PFSK-1 (cell line): ENCODE measurements around the gene FURIN.

Source experiments
- FOXP2 ChIP-seq: optimal IDR thresholded peaks from 2 replicates; pipeline ENCODE3; 2011; ENCODE audit warnings: borderline replicate concordance, control low read depth, inconsistent platforms; ENCODE audit not compliant: insufficient read depth; ENCODE audit errors: extremely low read length, extremely low read depth
- POLR2AphosphoS5 ChIP-seq: IDR thresholded peaks from 2 replicates; pipeline ENCODE4 v1.6.1; 2012; ENCODE audit warnings: low read depth, mild to moderate bottlenecking, control low read depth, low read length, moderate library complexity
- SIN3A ChIP-seq: IDR thresholded peaks from 2 replicates; pipeline ENCODE4 v1.6.1; 2012; ENCODE audit warnings: mild to moderate bottlenecking, low read length, moderate library complexity, borderline replicate concordance; ENCODE audit not compliant: insufficient read depth
- TAF1 ChIP-seq: IDR thresholded peaks from 2 replicates; pipeline ENCODE4 v1.6.1; 2012; ENCODE audit warnings: low read length, control low read depth, borderline replicate concordance; ENCODE audit not compliant: insufficient read depth
- TF ChIP-seq, protein P1 (sequence below), 2 experiments: IDR thresholded peaks; 2 replicates each; pipeline versions ENCODE4 v1.6.1 to v1.8.0; 2011 to 2012; ENCODE audit warnings: low read depth in 2 of 2, low read length in 2 of 2, control low read depth in 1 of 2, inconsistent platforms in 1 of 2, mild to moderate bottlenecking in 1 of 2, moderate library complexity in 1 of 2; ENCODE audit not compliant: insufficient read depth in 1 of 2

The FURIN gene

GRCh38 chr15:90891346-90891949 is 23.1 kb downstream of the FURIN start:
- TF ChIP-seq TAF1 (no peak), POLR2AphosphoS5 (no peak), SIN3A (no peak), FOXP2 (no peak)
- TF ChIP-seq, protein P1, sequence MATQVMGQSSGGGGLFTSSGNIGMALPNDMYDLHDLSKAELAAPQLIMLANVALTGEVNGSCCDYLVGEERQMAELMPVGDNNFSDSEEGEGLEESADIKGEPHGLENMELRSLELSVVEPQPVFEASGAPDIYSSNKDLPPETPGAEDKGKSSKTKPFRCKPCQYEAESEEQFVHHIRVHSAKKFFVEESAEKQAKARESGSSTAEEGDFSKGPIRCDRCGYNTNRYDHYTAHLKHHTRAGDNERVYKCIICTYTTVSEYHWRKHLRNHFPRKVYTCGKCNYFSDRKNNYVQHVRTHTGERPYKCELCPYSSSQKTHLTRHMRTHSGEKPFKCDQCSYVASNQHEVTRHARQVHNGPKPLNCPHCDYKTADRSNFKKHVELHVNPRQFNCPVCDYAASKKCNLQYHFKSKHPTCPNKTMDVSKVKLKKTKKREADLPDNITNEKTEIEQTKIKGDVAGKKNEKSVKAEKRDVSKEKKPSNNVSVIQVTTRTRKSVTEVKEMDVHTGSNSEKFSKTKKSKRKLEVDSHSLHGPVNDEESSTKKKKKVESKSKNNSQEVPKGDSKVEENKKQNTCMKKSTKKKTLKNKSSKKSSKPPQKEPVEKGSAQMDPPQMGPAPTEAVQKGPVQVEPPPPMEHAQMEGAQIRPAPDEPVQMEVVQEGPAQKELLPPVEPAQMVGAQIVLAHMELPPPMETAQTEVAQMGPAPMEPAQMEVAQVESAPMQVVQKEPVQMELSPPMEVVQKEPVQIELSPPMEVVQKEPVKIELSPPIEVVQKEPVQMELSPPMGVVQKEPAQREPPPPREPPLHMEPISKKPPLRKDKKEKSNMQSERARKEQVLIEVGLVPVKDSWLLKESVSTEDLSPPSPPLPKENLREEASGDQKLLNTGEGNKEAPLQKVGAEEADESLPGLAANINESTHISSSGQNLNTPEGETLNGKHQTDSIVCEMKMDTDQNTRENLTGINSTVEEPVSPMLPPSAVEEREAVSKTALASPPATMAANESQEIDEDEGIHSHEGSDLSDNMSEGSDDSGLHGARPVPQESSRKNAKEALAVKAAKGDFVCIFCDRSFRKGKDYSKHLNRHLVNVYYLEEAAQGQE (IDR thresholded peaks at IDR 0.05; ENCODE audit: insufficient read depth in 1 of 2, low read depth in 2 of 2, low read length in 2 of 2) = no peak

- TF ChIP-seq SIN3A (no peak), FOXP2 (no peak), POLR2AphosphoS5 (no peak)
Observed at GRCh38 chr15:90892023-90892422, 23.6 kb downstream of the FURIN start.

GRCh38 chr15:90892498-90893174 is 24.2 kb downstream of the FURIN start:
- TF ChIP-seq TAF1 (no peak), FOXP2 (no peak), POLR2AphosphoS5 (no peak), SIN3A (no peak)
- TF ChIP-seq, protein P1 (IDR thresholded peaks at IDR 0.05; ENCODE audit: insufficient read depth in 1 of 2, low read depth in 2 of 2, low read length in 2 of 2) = no peak

DNA sequence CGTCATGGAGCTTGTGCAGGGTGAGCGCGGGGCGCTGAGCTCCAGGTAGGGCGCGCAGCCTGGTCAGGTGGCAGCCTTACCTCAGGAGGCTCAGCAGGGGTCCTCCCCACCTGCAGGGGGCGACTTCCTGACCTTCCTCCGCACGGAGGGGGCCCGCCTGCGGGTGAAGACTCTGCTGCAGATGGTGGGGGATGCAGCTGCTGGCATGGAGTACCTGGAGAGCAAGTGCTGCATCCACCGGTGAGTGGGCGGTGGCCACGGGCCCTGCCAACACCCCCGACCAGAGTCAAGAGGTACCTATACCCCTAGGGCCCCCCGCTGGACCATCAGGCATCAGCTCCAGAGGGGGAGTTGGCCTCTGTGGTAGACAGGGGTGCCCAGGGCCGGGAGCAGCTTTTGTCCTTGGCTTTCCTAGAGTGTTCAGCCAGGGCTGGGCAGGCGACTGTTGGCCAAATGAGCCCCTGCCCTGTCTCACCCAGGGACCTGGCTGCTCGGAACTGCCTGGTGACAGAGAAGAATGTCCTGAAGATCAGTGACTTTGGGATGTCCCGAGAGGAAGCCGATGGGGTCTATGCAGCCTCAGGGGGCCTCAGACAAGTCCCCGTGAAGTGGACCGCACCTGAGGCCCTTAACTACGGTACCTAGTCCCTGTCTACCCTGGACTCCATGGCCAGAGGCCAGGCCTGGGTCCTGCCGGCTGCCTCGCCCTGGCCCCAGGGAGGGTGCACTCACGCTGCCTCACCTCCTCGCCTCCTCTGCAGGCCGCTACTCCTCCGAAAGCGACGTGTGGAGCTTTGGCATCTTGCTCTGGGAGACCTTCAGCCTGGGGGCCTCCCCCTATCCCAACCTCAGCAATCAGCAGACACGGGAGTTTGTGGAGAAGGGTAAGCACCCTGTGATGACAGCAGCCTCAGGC is 25.0 kb downstream of the FURIN start:
- TF ChIP-seq, protein P1 (IDR thresholded peaks at IDR 0.05; ENCODE audit: insufficient read depth in 1 of 2, low read depth in 2 of 2, low read length in 2 of 2) = no peak
- TF ChIP-seq POLR2AphosphoS5 (no peak), TAF1 (no peak), FOXP2 (no peak), SIN3A (no peak)

- TF ChIP-seq SIN3A (no peak), FOXP2 (peak; percentile 97)
Observed at GRCh38 chr15:90895571-90896117, 27.3 kb downstream of the FURIN start.
